GM18517 (cell line): ENCODE results near the gene SLC9A1.

ENCODE experiments used
- ATAC-seq: cut with Tn5 transposase; IDR thresholded peaks from one replicate; pipeline ENCODE4 v1.9.1; 2021; ENCODE audit warnings: mild to moderate bottlenecking, moderate library complexity; ENCODE audit not compliant: unreplicated experiment

SLC9A1 gene

GRCh38 chr1:27152004-27152828 is 2.7 kb downstream of the SLC9A1 start:
- no peak for ATAC-seq

DNA sequence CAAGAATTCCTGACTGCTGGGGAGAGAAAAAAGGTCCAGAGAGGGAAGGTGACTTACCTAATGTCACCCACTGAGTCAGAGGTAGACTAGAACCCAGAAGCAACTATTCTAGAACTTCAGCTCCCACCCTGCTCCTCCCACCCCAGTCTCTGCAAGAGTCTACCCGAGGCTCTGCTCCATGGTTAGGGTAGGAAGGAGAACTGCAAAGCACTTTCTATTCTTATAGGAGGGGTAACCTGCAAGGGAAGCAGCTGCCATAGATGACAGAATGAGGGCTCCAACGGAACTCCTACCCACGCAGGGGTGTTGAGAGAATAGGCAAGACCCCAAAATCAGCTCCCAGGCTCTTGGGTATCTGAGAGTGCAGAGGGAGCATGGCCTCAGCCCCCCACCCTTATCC is 4.3 kb downstream of the SLC9A1 start:
- no peak for ATAC-seq

- ATAC-seq, result no peak
Measured at GRCh38 chr1:27150183-27150582, 4.7 kb downstream of the SLC9A1 start.

DNA sequence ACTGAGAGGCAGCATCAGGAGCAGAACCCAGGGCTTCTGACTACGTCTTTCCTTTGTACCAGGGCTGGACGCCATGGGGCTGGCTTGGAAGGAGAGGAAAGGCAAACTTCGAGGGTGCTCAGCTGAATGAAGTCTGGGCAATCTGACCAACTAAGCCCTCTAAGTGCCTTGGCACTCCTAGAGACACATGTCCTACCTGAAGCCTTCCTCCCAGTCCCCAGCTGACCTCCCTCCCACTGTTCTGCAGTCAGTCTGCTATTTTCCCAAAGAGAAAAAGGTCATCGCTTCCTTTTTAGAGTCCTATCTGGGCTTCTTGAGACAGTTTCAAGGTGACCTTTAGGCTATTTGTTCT is 5.2 kb downstream of the SLC9A1 start:
- no peak for ATAC-seq

GRCh38 chr1:27149084-27149761 is 5.7 kb downstream of the SLC9A1 start:
- ATAC-seq, result no peak

DNA sequence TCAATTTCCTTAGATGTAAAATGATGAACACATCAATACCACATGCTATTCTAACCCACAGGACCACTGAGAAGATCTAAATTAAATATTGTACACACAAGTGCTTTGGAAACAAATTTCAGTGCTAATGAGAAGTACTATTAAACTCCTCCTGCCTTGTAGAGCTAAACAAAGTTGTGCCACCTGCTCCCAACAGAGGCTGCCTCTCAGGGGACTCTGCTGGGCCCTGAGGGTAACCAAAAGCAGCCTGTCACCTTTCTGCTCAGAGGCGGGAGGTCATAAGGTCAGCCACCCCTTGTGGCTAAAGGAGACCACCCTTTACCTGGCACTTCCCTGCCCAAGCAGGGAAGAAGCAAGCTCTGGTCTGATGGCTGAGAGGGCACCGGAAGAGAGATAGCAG is 6.3 kb downstream of the SLC9A1 start:
- no peak for ATAC-seq

DNA sequence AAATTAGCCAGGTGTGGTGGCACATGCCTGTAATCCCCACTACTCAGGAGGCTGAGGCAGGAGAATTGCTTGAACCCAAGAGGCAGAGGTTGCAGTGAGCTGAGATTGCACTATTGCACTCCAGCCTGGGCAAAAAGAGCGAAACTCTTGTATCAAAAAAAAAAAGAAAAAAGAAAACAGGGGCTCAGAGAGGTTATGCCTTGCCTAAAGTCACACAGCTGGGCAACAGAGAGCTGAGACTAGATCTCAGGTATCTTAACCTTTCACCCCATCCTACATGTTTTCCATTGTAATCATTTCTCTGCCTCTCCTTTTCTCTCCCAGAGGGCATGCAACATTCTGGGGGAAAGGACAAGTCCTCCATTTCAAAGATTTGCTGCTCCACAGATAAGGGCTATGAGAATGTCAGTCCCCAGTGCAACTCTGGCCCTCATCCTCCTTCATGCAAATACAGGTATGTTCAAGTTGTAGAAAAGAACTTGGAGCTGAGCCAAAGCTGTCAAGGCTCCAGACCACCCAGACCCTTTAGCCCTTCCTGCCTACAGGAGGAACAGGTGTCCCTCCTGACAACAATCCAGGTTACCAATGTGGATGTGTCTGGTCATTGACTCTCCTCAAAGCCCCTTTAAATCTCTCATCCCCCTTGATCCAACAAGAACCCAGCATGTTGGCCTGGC is 6.9 kb downstream of the SLC9A1 start:
- ATAC-seq, result no peak

GRCh38 chr1:27145934-27146354 is 9.0 kb downstream of the SLC9A1 start:
- no peak for ATAC-seq

GRCh38 chr1:27144920-27145661 is 9.8 kb downstream of the SLC9A1 start:
- no peak for ATAC-seq

GRCh38 chr1:27144049-27144748 is 10.7 kb downstream of the SLC9A1 start:
- no peak for ATAC-seq

DNA sequence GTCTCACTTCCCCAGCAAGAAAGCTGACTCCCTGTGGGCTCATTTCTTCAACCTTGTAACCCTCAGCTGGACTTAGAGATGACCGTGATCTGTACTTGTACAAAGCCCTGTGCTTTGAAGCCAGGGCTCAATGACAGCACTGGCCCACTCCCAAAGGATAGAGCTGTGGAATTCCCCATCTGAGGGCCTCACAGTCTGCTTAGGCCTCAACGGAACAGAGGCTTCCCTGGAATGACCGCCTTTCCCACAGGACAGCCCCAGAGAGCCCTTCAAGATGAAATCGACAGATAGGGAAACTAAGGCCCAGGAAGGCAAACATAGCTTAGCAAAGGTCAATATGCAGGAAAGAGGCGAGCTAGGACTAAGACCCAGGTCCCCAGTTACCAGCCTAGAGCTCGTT is 11.5 kb downstream of the SLC9A1 start:
- no peak for ATAC-seq

DNA sequence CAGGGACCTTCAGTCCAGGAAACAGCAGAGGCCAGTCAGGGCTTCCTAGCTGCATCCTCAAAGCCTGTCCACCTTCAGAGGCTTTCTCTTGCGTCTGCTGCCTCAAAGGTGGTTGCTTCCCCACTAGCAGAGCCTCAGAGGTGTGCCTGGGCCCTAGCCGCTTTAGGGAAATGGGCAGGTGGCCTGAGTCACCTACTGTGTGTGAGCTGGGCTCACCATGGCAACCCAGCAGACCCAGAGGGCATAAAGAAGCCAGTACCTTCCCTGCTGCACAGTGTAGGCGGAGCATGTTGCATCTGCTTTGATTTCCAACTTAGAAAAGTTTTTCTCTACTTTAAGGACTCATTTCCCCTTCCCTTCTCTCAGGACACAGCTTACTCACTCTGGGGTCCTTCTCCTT is 12.5 kb downstream of the SLC9A1 start:
- ATAC-seq, result no peak

DNA sequence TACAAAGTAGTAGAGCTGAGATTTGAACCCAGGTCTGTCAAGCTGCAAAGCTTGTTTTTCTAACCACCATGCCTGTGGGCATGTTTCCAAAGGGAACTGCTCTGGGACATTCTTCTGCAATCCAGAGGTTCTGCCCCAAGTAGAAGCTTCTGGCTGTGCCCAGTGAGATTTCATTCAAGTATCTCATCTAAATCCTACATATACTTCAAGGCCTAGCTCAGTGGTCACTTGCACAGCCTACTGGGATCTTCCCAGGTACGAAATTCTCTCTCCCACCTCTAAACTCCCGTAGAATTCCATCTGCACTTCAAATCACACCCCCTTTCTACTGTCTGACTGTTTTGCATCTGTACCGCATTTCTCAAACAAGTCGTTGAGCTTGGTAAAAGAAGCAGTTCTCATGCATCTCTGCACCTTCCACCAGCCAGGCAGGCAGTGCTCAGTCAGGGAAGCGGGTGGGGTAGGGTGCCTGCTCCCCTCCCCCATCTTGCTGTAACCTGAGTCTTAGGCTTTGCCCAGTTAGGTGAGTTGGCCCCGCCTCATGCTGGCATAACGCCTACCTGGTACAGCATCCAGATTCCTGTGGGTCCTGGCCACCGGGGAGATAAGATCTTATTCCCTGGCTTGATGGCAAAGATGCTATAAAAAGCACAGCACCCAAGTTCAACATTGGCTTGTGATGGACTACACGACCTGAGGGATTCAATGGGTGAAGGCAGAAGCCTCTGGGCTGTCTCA is 13.5 kb downstream of the SLC9A1 start:
- no peak for ATAC-seq

DNA sequence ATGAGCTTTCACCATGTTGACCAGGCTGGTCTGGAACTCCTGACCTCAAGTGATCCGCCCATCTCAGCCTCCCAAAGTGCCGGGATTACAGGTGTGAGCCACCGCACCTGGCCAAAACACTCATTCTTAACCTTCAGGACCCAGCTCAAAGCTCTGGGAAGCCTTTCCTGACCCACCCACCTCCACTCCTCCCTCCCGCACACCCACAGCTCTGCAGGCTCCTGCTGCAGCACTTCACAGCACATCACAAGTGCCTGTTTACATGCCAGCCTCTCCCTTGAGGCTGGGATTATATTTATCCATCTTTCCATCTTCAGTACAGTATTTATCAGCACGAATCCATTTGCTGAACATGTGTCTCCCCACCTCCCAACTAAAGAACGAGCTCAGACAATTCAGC is 14.9 kb downstream of the SLC9A1 start:
- ATAC-seq, result no peak

DNA sequence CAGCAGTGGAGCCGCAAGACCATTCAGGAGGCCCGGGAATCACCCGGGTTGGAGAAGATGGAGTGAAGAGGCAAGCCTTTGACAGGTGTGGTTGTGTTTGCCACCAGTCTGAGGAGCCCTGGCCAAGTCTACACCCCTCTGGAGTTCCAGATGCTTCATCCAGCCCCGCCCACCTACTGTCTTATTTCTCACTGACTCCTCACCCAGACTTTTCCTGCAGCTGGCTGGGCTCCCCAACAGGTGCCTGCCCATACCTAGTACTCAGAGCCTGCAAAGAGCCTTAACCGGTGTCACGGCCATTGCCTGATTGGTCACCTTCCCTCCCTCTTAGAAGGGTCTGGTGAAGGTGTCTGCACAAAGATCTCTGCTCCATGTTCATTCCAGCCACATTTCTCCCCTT is 16.0 kb downstream of the SLC9A1 start:
- ATAC-seq, result no peak

DNA sequence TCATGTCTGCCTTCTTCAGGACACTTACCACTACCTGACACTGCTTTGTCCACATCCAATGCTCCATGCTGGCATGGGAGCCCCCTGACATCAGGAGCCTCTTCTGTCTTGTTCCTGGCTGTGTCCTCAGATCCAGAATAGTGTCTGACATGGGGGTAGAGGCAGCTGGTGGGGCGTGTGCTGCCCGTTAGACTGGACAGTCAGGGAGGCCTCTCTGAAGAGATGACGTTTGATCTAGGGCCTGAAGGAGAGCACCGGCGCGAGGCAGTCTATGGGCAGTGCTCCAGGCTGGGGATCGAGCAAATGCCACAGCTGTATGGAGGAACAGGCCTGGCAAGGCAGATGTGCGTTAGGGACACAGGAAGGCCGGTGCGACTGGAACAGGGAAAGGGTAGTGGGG is 16.6 kb downstream of the SLC9A1 start:
- no peak for ATAC-seq

DNA sequence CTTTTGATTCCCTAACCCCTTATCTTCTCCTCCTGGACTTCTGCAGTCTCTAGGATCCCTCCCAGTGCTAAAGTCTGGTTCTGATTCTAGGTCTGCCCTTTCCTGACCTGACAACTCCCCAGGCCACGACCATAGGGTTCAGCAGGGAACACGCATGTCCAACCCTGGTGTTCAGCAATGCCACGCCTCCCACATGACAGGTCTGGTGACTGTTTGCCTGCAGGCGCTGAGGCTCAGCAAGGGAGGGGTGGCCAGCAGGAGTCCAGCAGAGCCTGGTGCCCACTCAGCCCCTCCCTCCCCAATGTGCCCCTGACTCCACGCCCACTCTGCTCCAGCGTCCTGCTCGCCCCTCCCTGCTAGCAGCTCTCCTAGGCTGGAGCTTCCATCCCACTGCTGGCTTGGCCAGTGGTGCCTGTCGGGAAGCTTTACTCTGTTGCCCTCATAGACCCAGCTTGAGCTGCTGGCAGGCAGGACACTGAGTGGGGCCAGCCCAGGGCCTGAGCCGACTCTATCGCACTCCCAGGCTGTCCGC is 17.3 kb downstream of the SLC9A1 start:
- ATAC-seq, result no peak

DNA sequence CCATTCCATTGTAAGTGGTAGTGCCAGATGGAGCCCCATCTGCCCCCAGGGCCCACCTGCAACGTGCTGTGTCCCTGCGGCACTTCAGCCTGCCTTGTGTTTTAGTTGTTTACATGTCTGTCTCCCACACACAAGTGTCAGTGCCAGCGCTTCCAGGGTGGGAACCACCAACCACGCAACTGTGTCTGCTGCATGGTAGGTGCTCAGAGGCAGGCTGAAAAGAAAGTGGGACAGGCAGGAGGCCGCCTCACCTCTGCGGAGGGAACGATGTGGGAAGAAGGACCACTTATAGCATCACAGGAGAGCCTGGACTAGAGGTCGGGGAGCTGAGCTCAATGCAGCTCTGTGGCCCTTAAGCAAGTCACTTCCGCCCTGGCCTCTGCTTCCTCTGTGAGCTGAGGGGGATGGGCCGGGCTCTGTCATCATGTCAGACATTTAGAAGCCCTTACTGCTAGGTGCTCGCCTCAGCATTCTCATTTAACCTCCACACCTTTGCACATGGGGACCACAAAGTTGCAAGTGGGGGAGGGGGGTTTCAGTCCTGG is 17.9 kb downstream of the SLC9A1 start:
- ATAC-seq, result no peak

- no peak for ATAC-seq
Measured at GRCh38 chr1:27136236-27136551, 18.7 kb downstream of the SLC9A1 start.
